Activated CD4-positive, alpha-beta T cell treated with anti-CD3 and anti-CD28 coated beads, Interleukin-2, amount 10 ng/mL, durations not matched to agents 24 days and 14 days (primary cell): ENCODE measurements around the gene GLYATL1B. TPM values are rescaled to one million over a fixed set of nuclear protein-coding genes. Genes with fewer than 3 reads are reported as not detected.

Source experiments
- DNase-seq: peaks from one replicate; pipeline ENCODE4 v3.0.0; 2022
- H3K27ac Mint-ChIP-seq: one replicate; pipeline ENCODE4 v1.8.0; 2022; ENCODE audit warnings: mild to moderate bottlenecking, mixed read lengths
- H3K27me3 Mint-ChIP-seq: one replicate; pipeline ENCODE4 v1.8.0; 2022; ENCODE audit warnings: mixed read lengths
- H3K36me3 Mint-ChIP-seq: one replicate; pipeline ENCODE4 v1.8.0; 2022; ENCODE audit warnings: low read depth, mild to moderate bottlenecking, mixed read lengths
- H3K4me1 Mint-ChIP-seq: one replicate; pipeline ENCODE4 v1.8.0; 2021; ENCODE audit warnings: mixed read lengths
- H3K4me3 Mint-ChIP-seq: one replicate; pipeline ENCODE4 v1.8.0; 2022; ENCODE audit warnings: mild to moderate bottlenecking, moderate library complexity, mixed read lengths
- H3K9me3 Mint-ChIP-seq: one replicate; pipeline ENCODE4 v1.8.0; 2021; ENCODE audit warnings: mixed read lengths
- intact Hi-C: fragments of 100-400 bp; cut with micrococcal nuclease; formaldehyde crosslinking; loops from one replicate; pipeline ENCODE4 v1.15.1; 2023
- total RNA-seq: library from RNA; stranded (reverse); gene quantifications from 2 replicates; pipeline ENCODE4 v1.2.3, GENCODE V29; 2022

Gene GLYATL1B
- total RNA-seq, 1 donor from 2014 or later: not detected

DNA sequence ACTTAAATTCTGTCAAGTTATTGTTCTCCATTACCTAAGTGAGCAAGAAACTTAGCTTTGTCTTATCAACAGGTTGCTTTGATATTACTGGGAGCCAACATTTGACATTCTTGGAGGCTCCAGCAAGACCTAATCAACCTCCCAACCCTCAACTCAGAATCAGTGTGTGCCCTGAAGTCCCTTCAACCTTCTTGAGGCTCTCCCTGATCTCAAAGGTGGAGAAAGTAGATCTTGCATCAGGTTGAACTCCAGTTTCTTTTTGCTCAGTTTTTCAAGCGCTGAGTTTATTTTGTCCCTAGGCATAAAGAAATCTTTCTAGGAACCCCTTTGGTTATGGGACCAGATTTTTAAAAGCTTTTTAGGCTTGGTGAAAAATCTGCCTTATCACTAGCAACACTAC lies 58.0 kb downstream of the GLYATL1B start:
- Mint-ChIP-seq H3K36me3 (peaks cover 32% of the 10 kb centered on the region), H3K27ac (peak overlapping the region; percentile 96), H3K27me3 (no peaks in the 10 kb centered on the region), H3K9me3 (no peaks in the 10 kb centered on the region), H3K4me1 (peaks cover 69% of the 10 kb centered on the region), H3K4me3 (peak overlapping the region; percentile 91)
- intact Hi-C loops: loop anchor here (1.0 to 10.0 kb wide), 10 partner anchors 8 to 1579 kb away; partner anchors contain the start of genes FAM111B, OSBP, PATL1 and UBE2L6
- DNase-seq: peak; percentile 65

Other genes with a start within 250 kb of the GLYATL1B start
- gene GLYATL2, start 241.6 kb upstream of the GLYATL1B start, total RNA-seq: not detected in 2 replicates
- not detected in 2 replicates for gene GLYATL1, start 146.8 kb upstream of the GLYATL1B start, total RNA-seq
- gene FAM111B, start 20.9 kb downstream of the GLYATL1B start, total RNA-seq: 68.4 and 70.1 TPM in 2 replicates
- 62.2 and 71.2 TPM in 2 replicates for gene FAM111A, start 56.5 kb downstream of the GLYATL1B start, total RNA-seq
- gene DTX4, start 85.8 kb downstream of the GLYATL1B start, total RNA-seq: 0.17 and 0.47 TPM in 2 replicates
- gene MPEG1, start 126.6 kb downstream of the GLYATL1B start, total RNA-seq: not detected in 2 replicates